NT2/D1 (cell line): ENCODE data around the gene UFC1.

Source experiments
- SUZ12 ChIP-seq: IDR thresholded peaks from 2 replicates; pipeline ENCODE4 v1.6.1; 2011; ENCODE audit not compliant: insufficient read length, insufficient read depth; ENCODE audit errors: extremely low read depth
- YY1 ChIP-seq: IDR thresholded peaks from 2 replicates; pipeline ENCODE4 v1.6.1; 2011; ENCODE audit not compliant: insufficient read length, insufficient read depth
- ZNF274 ChIP-seq: IDR thresholded peaks from 2 replicates; pipeline ENCODE4 v1.6.1; 2011; ENCODE audit warnings: mild to moderate bottlenecking, low read depth, low read length

- TF ChIP-seq YY1 (no peak), ZNF274 (no peak), SUZ12 (no peak)
These were observed 15.3 kb upstream of the UFC1 start for GRCh38 chr1:161138431-161138830.
